T47D (cell line): ENCODE measurements around the gene PHETA2.
"Not testable (repeated sequence)": the region's sequence is repeated elsewhere in the genome, so short reads cannot be mapped to it uniquely, and the experiment has no call there.

ENCODE experiments used
- DNase-seq, 2 experiments: peaks; one replicate each; pipeline versions ENCODE4 v3.0.0 to v3.0.0-alpha.2; 2011 to 2012; ENCODE audit warnings: low read depth in 1 of 2, low spot score in 1 of 2
- JUND ChIP-seq: IDR thresholded peaks from 2 replicates; pipeline ENCODE4 v1.6.1; 2012; ENCODE audit warnings: low read depth
- in situ Hi-C: cut with HindIII; loops from 2 replicates; pipeline ENCODE4 v1.10.0; 2016; ENCODE audit warnings: low sequenced_read_pairs, low pct_unique_long_range_greater_than_20kb

Gene PHETA2

DNA sequence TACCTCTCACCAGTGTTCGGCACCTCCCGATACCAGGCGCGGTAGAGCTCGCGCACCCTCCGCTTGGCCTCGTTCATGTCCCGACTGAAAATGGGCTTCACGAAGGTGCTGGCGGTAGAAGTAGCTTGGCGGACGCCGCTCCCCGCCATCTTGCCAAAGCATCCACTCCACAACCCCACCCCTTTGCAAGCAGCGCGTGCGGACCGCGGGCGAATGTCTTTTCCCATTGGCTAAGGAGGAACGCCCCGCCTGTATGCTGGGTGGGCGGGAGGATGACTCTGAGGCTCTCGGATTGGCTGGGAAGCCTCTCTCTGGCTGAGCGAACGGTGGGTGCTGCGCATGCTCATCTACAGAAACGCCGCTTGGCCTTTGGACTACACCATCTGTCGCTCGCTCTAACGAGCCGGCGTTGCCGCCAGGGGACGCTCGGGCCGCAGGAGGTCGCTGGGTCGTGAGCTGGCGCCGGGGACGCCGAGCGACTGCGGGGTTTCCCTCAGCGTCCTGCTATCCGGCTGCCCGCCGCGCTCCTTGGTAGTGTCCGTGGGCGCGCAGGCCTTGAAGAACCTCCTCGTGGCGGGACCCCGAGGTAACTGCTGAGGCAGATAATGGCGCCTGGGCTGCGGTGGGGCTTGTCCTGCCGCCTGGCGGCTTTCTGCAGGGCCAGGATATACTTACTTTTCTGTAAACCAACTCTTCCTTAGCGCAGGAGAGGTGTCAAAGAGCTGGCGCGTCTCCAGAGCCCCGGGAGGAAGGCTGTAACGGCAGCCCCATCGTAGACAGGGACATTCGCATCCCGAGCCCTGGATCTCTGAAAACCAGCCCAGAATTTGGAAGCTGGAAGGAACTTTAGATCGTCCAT lies 16.8 kb downstream of the PHETA2 start, which contains the start of gene NDUFA6:
Gene NDUFA6, minus strand, starts transcription at position 177 of the 859 bp plus-strand sequence. Its CDS starts 28 bp downstream, at position 149.
- in situ Hi-C loops = no loop called here
- no peak for TF ChIP-seq JUND
- peak; percentile 90 to 98 for DNase-seq

- no peak for TF ChIP-seq JUND
- no peak for DNase-seq
- in situ Hi-C loops = no loop called here
Measured at GRCh38 chr22:42091455-42091782, 17.4 kb downstream of the PHETA2 start.

GRCh38 chr22:42101199-42101598 lies 27.2 kb downstream of the PHETA2 start:
- no peak for TF ChIP-seq JUND
- no peak for DNase-seq
- in situ Hi-C loops = no loop called here

- in situ Hi-C loops, DNase-seq: not testable (repeated sequence)
Measured at GRCh38 chr22:42104332-42104860, 30.3 kb downstream of the PHETA2 start.

GRCh38 chr22:42108848-42109247 lies 34.8 kb downstream of the PHETA2 start:
- DNase-seq = no peak
- in situ Hi-C loops = no loop called here
- no peak for TF ChIP-seq JUND

DNA sequence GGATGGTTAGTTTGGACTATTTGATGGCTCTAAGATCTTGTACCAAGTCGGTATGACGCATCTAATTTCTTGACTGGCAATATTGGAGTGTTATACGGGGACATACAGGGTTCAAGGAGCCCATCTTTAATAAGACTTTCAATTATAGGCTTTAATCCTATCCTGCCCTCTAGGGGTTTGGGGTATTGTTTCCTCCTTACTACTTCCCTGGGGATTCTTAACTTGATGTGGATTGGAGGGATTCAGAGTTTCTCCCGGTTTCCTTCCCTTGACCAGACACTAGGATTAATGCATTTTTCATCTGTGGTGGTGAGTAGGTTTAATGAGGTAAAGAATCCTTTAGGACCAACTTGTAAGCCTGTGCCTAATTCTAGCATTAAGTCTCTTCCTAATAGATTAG lies 37.8 kb downstream of the PHETA2 start:
- in situ Hi-C loops = no loop called here
- DNase-seq = no peak
- TF ChIP-seq JUND = no peak

- DNase-seq, in situ Hi-C loops: not testable (repeated sequence)
Measured at GRCh38 chr22:42112793-42113192, 38.7 kb downstream of the PHETA2 start.

DNA sequence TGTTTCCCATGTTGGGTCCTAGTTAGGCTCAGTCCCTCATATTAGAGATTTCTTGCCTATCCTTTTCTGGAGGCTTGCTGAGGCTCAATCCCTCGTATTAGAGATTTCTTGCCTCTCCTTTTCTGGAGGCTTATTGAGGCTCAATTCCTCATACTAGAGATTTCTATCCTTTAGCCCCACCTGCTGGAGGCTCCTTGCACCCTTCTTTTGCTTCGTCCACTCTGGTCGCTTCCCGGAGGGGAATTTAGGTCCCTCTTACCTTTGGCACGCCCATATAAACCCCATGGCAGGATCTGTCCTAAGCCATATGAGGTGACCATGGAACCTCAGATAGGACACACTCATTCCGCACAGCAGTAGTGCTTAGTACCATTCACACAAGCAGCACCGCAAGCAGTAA lies 40.7 kb downstream of the PHETA2 start:
- no peak for TF ChIP-seq JUND
- DNase-seq = no peak
- in situ Hi-C loops = no loop called here

- DNase-seq, in situ Hi-C loops: not testable (repeated sequence)
Measured at GRCh38 chr22:42115420-42115830, 41.4 kb downstream of the PHETA2 start.

DNA sequence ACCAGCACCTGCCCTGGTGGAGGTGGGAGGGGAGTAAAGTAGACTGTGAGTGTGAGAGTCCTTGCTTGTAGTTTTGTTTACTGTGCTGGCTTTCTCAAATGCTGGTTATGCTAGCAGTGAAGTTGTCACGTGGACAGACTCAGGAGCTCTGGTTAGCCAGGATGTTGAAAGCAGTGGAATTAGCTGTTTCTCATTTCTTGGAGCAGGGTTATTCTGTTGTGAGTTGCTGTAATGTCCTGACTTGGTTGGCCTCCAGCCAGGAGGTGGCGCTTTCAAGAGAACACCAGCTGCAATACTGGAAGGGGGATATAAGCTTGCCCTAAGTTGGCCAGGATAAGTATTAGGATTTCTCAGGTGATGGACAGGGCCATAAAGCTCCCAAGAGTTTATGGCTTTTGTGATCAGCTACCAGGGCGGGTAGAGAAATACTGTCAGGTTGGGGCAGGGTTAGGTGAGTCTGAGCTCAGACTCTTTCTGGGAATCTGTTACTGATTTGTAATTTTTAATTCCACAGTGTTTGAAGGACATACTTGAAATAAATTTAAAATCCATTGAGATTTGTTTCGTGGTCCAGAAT lies 42.9 kb downstream of the PHETA2 start:
- no peak for DNase-seq
- TF ChIP-seq JUND = no peak
- in situ Hi-C loops = no loop called here

- DNase-seq, in situ Hi-C loops: not testable (repeated sequence)
Measured at GRCh38 chr22:42120231-42121021, 46.4 kb downstream of the PHETA2 start.

DNA sequence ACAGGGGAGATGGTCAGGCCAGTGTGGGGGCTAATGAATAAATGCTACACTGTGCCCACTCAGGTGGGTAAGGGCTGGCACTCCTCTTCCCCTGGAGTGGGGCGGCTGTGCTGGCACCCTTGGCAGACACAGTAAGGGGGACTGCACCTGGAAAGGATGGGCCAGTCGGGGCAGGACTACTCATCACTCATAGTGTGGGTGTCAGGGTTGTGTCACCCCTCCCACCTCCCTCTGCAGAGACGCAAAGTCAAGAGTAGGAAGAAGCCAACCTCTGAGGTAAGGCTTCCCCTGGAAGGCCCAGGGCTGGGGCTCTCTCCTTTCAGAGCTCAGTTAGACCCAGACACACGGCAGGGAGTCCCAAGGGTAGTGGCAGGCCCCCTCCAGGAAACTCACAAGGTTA lies 49.5 kb downstream of the PHETA2 start:
- DNase-seq, in situ Hi-C loops: not testable (repeated sequence)

DNA sequence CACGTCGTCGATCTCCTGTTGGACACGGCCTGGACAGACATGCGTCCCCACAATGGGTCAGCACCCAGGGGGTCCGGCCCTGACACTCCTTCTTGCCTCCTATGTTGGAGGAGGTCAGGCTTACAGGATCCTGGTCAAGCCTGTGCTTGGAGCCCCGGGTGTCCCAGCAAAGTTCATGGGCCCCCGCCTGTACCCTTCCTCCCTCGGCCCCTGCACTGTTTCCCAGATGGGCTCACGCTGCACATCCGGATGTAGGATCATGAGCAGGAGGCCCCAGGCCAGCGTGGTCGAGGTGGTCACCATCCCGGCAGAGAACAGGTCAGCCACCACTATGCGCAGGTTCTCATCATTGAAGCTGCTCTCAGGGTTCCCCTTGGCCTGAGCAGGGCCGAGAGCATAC lies 53.6 kb downstream of the PHETA2 start:
- in situ Hi-C loops = no loop called here
- DNase-seq = no peak
- no peak for TF ChIP-seq JUND

DNA sequence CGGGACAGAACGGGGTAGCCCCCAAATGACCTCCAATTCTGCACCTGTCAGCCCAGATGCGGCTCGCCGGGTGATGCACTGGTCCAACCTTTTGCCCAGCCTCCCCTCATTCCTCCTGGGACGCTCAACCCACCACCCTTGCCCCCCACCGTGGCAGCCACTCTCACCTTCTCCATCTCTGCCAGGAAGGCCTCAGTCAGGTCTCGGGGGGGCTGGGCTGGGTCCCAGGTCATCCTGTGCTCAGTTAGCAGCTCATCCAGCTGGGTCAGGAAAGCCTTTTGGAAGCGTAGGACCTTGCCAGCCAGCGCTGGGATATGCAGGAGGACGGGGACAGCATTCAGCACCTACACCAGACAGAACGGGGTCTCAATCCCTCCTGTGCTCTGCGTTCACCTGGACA lies 54.0 kb downstream of the PHETA2 start:
- DNase-seq, in situ Hi-C loops: not testable (repeated sequence)
